ENCODE measurements around the gene DLGAP4. TPM values are rescaled to one million over a fixed set of nuclear protein-coding genes. Genes with fewer than 3 reads are reported as not detected.

DLGAP4 gene
- total and polyA plus RNA-seq, 9 of the 15 experiments (the other 6 are each of a cell fraction or from before 2014, with no cell fraction given): 0.31 to 34.1 (median 4.5) TPM

DNA sequence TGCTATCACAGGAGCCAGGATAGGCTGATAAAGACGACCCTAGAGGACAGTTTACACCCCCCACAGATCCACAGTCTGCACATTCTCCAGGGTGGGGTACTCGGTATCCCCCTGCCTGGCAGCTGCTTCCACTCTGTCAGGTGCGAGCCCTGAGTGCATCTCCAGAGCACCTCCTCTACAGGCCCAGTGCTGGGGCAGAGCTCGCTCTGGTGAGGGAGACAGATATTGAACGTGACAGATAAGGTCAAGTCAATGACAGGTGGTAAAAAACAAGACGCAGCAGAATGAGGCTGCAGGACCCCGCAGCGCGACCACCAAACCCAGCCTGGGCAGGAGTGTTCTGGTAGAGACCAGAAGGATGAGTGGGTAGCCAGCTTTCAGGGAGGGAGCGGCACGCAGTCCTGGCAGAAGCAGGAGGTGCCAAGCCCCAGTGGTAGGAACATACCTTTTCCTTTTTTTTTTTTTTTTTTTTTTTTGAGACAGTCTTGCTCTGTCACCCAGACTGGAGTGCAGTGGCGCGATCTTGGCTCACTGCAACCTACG, 222.8 kb downstream of the DLGAP4 start (continued):
- TF ChIP-seq, protein P1, sequence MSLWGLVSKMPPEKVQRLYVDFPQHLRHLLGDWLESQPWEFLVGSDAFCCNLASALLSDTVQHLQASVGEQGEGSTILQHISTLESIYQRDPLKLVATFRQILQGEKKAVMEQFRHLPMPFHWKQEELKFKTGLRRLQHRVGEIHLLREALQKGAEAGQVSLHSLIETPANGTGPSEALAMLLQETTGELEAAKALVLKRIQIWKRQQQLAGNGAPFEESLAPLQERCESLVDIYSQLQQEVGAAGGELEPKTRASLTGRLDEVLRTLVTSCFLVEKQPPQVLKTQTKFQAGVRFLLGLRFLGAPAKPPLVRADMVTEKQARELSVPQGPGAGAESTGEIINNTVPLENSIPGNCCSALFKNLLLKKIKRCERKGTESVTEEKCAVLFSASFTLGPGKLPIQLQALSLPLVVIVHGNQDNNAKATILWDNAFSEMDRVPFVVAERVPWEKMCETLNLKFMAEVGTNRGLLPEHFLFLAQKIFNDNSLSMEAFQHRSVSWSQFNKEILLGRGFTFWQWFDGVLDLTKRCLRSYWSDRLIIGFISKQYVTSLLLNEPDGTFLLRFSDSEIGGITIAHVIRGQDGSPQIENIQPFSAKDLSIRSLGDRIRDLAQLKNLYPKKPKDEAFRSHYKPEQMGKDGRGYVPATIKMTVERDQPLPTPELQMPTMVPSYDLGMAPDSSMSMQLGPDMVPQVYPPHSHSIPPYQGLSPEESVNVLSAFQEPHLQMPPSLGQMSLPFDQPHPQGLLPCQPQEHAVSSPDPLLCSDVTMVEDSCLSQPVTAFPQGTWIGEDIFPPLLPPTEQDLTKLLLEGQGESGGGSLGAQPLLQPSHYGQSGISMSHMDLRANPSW (CRISPR knock-in tag; IDR thresholded peaks at IDR 0.05): no peak
- TF ChIP-seq ZNF699 (CRISPR knock-in tag; IDR thresholded peaks at IDR 0.05; ENCODE audit: insufficient replicate concordance): no peak
- TF ChIP-seq, protein P2, sequence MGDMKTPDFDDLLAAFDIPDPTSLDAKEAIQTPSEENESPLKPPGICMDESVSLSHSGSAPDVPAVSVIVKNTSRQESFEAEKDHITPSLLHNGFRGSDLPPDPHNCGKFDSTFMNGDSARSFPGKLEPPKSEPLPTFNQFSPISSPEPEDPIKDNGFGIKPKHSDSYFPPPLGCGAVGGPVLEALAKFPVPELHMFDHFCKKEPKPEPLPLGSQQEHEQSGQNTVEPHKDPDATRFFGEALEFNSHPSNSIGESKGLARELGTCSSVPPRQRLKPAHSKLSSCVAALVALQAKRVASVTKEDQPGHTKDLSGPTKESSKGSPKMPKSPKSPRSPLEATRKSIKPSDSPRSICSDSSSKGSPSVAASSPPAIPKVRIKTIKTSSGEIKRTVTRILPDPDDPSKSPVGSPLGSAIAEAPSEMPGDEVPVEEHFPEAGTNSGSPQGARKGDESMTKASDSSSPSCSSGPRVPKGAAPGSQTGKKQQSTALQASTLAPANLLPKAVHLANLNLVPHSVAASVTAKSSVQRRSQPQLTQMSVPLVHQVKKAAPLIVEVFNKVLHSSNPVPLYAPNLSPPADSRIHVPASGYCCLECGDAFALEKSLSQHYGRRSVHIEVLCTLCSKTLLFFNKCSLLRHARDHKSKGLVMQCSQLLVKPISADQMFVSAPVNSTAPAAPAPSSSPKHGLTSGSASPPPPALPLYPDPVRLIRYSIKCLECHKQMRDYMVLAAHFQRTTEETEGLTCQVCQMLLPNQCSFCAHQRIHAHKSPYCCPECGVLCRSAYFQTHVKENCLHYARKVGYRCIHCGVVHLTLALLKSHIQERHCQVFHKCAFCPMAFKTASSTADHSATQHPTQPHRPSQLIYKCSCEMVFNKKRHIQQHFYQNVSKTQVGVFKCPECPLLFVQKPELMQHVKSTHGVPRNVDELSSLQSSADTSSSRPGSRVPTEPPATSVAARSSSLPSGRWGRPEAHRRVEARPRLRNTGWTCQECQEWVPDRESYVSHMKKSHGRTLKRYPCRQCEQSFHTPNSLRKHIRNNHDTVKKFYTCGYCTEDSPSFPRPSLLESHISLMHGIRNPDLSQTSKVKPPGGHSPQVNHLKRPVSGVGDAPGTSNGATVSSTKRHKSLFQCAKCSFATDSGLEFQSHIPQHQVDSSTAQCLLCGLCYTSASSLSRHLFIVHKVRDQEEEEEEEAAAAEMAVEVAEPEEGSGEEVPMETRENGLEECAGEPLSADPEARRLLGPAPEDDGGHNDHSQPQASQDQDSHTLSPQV (IDR thresholded peaks at IDR 0.05): no peak

All from K562 (cell line).